Smooth muscle cell (in vitro differentiated cells): Measurements from ENCODE around the gene ZDHHC14. TPM values are rescaled to one million over a fixed set of nuclear protein-coding genes. Genes with fewer than 3 reads are reported as not detected.

ENCODE experiments used
- DNase-seq: peaks from one replicate; lab custom pipeline; 2025; ENCODE audit not compliant: unreplicated experiment; lab: John Stamatoyannopoulos, UW
- H2AFZ ChIP-seq: fragments of 200-600 bp; sonication (generic); 2 replicates; pipeline ENCODE4 v1.6.0; 2016; ENCODE audit warnings: antibody characterized with exemption, low read depth, mild to moderate bottlenecking
- H3F3A ChIP-seq: fragments of 200-600 bp; sonication (generic); 2 replicates; pipeline ENCODE4 v1.6.0; 2017; ENCODE audit warnings: antibody characterized with exemption, low read depth
- H3K27ac ChIP-seq: fragments of 200-600 bp; sonication (generic); 2 replicates; pipeline ENCODE4 v1.5.1; 2016; ENCODE audit warnings: low read depth, mild to moderate bottlenecking
- H3K27me3 ChIP-seq: fragments of 200-600 bp; sonication (generic); 2 replicates; pipeline ENCODE4 v1.6.1; 2016; ENCODE audit warnings: low read depth, mild to moderate bottlenecking
- H3K36me3 ChIP-seq: fragments of 200-600 bp; sonication (generic); 2 replicates; pipeline ENCODE4 v1.5.1; 2016; ENCODE audit warnings: low read depth
- H3K4me1 ChIP-seq: fragments of 200-600 bp; sonication (generic); 2 replicates; pipeline ENCODE4 v1.5.1; 2016; ENCODE audit warnings: low read depth
- H3K4me2 ChIP-seq: fragments of 200-600 bp; sonication (generic); 2 replicates; pipeline ENCODE4 v1.6.0; 2016; ENCODE audit warnings: mild to moderate bottlenecking
- H3K4me3 ChIP-seq: fragments of 200-600 bp; sonication (generic); 2 replicates; pipeline ENCODE4 v1.5.1; 2016; ENCODE audit warnings: mild to moderate bottlenecking
- H3K79me2 ChIP-seq: fragments of 200-600 bp; sonication (generic); 2 replicates; pipeline ENCODE4 v1.6.0; 2016; ENCODE audit warnings: low read depth, mild to moderate bottlenecking
- H3K9ac ChIP-seq: fragments of 200-600 bp; sonication (generic); 2 replicates; pipeline ENCODE4 v1.6.0; 2016; ENCODE audit warnings: low read depth
- H3K9me3 ChIP-seq: fragments of 200-600 bp; sonication (generic); replicated peaks from 2 replicates; pipeline ENCODE4 v1.5.1; 2016; ENCODE audit warnings: low read depth
- H4K20me1 ChIP-seq: fragments of 200-600 bp; sonication (generic); 2 replicates; pipeline ENCODE4 v1.6.0; 2016; ENCODE audit warnings: low read depth
- CTCF ChIP-seq: fragments of 200-600 bp; sonication (generic); IDR thresholded peaks from 2 replicates; pipeline ENCODE4 v1.5.1; 2017; ENCODE audit warnings: borderline replicate concordance, mild to moderate bottlenecking, antibody characterized with exemption; ENCODE audit not compliant: insufficient read depth, poor library complexity, severe bottlenecking
- WGBS: methylation state at CpG from one replicate; pipeline ENCODE4 v1.1.7; 2016; ENCODE audit warnings: low lambda C conversion rate; 5-methylcytosine and 5-hydroxymethylcytosine counted together
- polyA plus RNA-seq: library from polyadenylated mRNA; unstranded; fragments of >200 nt; fragmentation: Nextera tagmentation; extraction: Ambion mirVana; gene quantifications from 2 replicates; pipeline ENCODE4 v1.2.1, GENCODE V29; 2016
- total RNA-seq: library from RNA; depleted of rRNA; stranded (reverse); fragments of >200 nt; gene quantifications from 2 replicates; pipeline ENCODE4 v1.2.3, GENCODE V29; 2014

ZDHHC14 gene
- total and polyA plus RNA-seq, 2 experiments from 2014 or later = 1.3 to 1.6 TPM

- Histone ChIP-seq H3F3A (no peaks in the 10 kb centered on the region), H3K27ac (no peak overlapping the region), H3K9ac (no peak overlapping the region), H3K79me2 (no peaks in the 10 kb centered on the region), H3K4me2 (no peak overlapping the region), H2AFZ (no peak overlapping the region), H3K9me3 (no peaks in the 10 kb centered on the region), H3K4me1 (peaks cover 5% of the 10 kb centered on the region), H3K4me3 (no peak overlapping the region), H3K27me3 (no peaks in the 10 kb centered on the region), H4K20me1 (no peaks in the 10 kb centered on the region), H3K36me3 (no peaks in the 10 kb centered on the region)
- WGBS = 67% methylated on average over 13 of the region's 13 CpGs
- no peak for TF ChIP-seq CTCF
- DNase-seq = no peak
Measured at GRCh38 chr6:157541618-157542413, 160.8 kb downstream of the ZDHHC14 start.

GRCh38 chr6:157542414-157543160 lies 161.6 kb downstream of the ZDHHC14 start:
- TF ChIP-seq CTCF = no peak
- H3K9me3 ChIP-seq = no peaks in the 10 kb centered on the region
- no peak for DNase-seq
- H4K20me1 ChIP-seq = no peaks in the 10 kb centered on the region
- no peak overlapping the region for H3K27ac ChIP-seq
- peaks cover 9% of the 10 kb centered on the region for H3K4me1 ChIP-seq
- H3K27me3 ChIP-seq = no peaks in the 10 kb centered on the region
- no peaks in the 10 kb centered on the region for H3K79me2 ChIP-seq
- H3K4me2 ChIP-seq = no peak overlapping the region
- H3K9ac ChIP-seq = no peak overlapping the region
- H3K4me3 ChIP-seq = no peak overlapping the region
- H2AFZ ChIP-seq = no peak overlapping the region
- WGBS = 84% methylated on average over 21 of the region's 21 CpGs
- no peaks in the 10 kb centered on the region for H3K36me3 ChIP-seq
- H3F3A ChIP-seq = no peaks in the 10 kb centered on the region

GRCh38 chr6:157546321-157546720 lies 165.3 kb downstream of the ZDHHC14 start:
- Histone ChIP-seq H3K9ac (no peak overlapping the region), H3K27me3 (no peaks in the 10 kb centered on the region), H3F3A (no peaks in the 10 kb centered on the region), H3K4me3 (no peak overlapping the region), H2AFZ (no peak overlapping the region), H3K36me3 (no peaks in the 10 kb centered on the region), H3K4me2 (no peak overlapping the region), H3K4me1 (peaks cover 10% of the 10 kb centered on the region), H3K9me3 (no peaks in the 10 kb centered on the region), H3K27ac (no peak overlapping the region), H4K20me1 (no peaks in the 10 kb centered on the region), H3K79me2 (no peaks in the 10 kb centered on the region)
- WGBS = 46% methylated on average over 3 of the region's 3 CpGs
- DNase-seq = no peak
- no peak for TF ChIP-seq CTCF
